ENCODE results near the gene SOX9. TPM values are rescaled to one million over a fixed set of nuclear protein-coding genes. Genes with fewer than 3 reads are reported as not detected.

Gene SOX9
- polyA plus RNA-seq, 1 donor: 48.0 TPM

- WGBS (ENCODE audit: insufficient coverage, low lambda C conversion rate): no CpG with 5 or more reads among the region's 22 CpGs
- H3K4me3 ChIP-seq (ENCODE audit: low read length): peak overlapping the region; percentile 41
- H3K27me3 ChIP-seq (ENCODE audit: control insufficient read depth, insufficient read depth, low read length): peaks cover 92% of the 10 kb centered on the region
- H3K9me3 ChIP-seq (ENCODE audit: control insufficient read depth, low read depth, low read length): no peaks in the 10 kb centered on the region
- no peak overlapping the region for H3K27ac ChIP-seq (ENCODE audit: low read length)
- H3K36me3 ChIP-seq (ENCODE audit: control insufficient read depth, insufficient read depth, low read length): peaks cover 4% of the 10 kb centered on the region
- peaks cover 28% of the 10 kb centered on the region for H3K4me1 ChIP-seq (ENCODE audit: control insufficient read depth, insufficient read depth, low read length)
- peak in 1 of 2 donors; percentile 33 for DNase-seq
These were observed 1.5 kb upstream of the SOX9 start for GRCh38 chr17:72119077-72119872.

- Histone ChIP-seq H3K27ac (ENCODE audit: low read length) (no peak overlapping the region), H3K27me3 (ENCODE audit: control insufficient read depth, insufficient read depth, low read length) (peaks cover 84% of the 10 kb centered on the region), H3K36me3 (ENCODE audit: control insufficient read depth, insufficient read depth, low read length) (peaks cover 4% of the 10 kb centered on the region), H3K4me3 (ENCODE audit: low read length) (peak overlapping the region; percentile 41), H3K4me1 (ENCODE audit: control insufficient read depth, insufficient read depth, low read length) (peaks cover 31% of the 10 kb centered on the region), H3K9me3 (ENCODE audit: control insufficient read depth, low read depth, low read length) (no peaks in the 10 kb centered on the region)
- no CpG with 5 or more reads among the region's 54 CpGs for WGBS (ENCODE audit: insufficient coverage, low lambda C conversion rate)
- DNase-seq: peak in 1 of 2 donors; percentile 79
These were observed 763 bp upstream of the SOX9 start for GRCh38 chr17:72119873-72120641.

- peak in 1 of 2 donors; percentile 70 for DNase-seq
- peaks cover 7% of the 10 kb centered on the region for H3K36me3 ChIP-seq (ENCODE audit: control insufficient read depth, insufficient read depth, low read length)
- peaks cover 33% of the 10 kb centered on the region for H3K4me1 ChIP-seq (ENCODE audit: control insufficient read depth, insufficient read depth, low read length)
- H3K27me3 ChIP-seq (ENCODE audit: control insufficient read depth, insufficient read depth, low read length): peaks cover 71% of the 10 kb centered on the region
- no peaks in the 10 kb centered on the region for H3K9me3 ChIP-seq (ENCODE audit: control insufficient read depth, low read depth, low read length)
- peak overlapping the region; percentile 66 for H3K4me3 ChIP-seq (ENCODE audit: low read length)
- no CpG with 5 or more reads among the region's 88 CpGs for WGBS (ENCODE audit: insufficient coverage, low lambda C conversion rate)
- H3K27ac ChIP-seq (ENCODE audit: low read length): peak overlapping the region; percentile 59
These were observed 567 bp downstream of the SOX9 start for GRCh38 chr17:72121164-72122009.

GRCh38 chr17:72122010-72122764 is 1.4 kb downstream of the SOX9 start:
- peaks cover 7% of the 10 kb centered on the region for H3K36me3 ChIP-seq (ENCODE audit: control insufficient read depth, insufficient read depth, low read length)
- H3K27me3 ChIP-seq (ENCODE audit: control insufficient read depth, insufficient read depth, low read length): peaks cover 63% of the 10 kb centered on the region
- peak overlapping the region; percentile 59 for H3K27ac ChIP-seq (ENCODE audit: low read length)
- H3K9me3 ChIP-seq (ENCODE audit: control insufficient read depth, low read depth, low read length): no peaks in the 10 kb centered on the region
- peak overlapping the region; percentile 66 for H3K4me3 ChIP-seq (ENCODE audit: low read length)
- no CpG with 5 or more reads among the region's 36 CpGs for WGBS (ENCODE audit: insufficient coverage, low lambda C conversion rate)
- peaks cover 32% of the 10 kb centered on the region for H3K4me1 ChIP-seq (ENCODE audit: control insufficient read depth, insufficient read depth, low read length)
- no peak for DNase-seq

- peaks cover 7% of the 10 kb centered on the region for H3K36me3 ChIP-seq (ENCODE audit: control insufficient read depth, insufficient read depth, low read length)
- WGBS (ENCODE audit: insufficient coverage, low lambda C conversion rate): no CpG with 5 or more reads among the region's 48 CpGs
- DNase-seq: peak in 1 of 2 donors; percentile 89
- H3K27me3 ChIP-seq (ENCODE audit: control insufficient read depth, insufficient read depth, low read length): peaks cover 55% of the 10 kb centered on the region
- no peaks in the 10 kb centered on the region for H3K9me3 ChIP-seq (ENCODE audit: control insufficient read depth, low read depth, low read length)
- peak overlapping the region; percentile 66 for H3K4me3 ChIP-seq (ENCODE audit: low read length)
- H3K27ac ChIP-seq (ENCODE audit: low read length): peak overlapping the region; percentile 57
- H3K4me1 ChIP-seq (ENCODE audit: control insufficient read depth, insufficient read depth, low read length): peaks cover 27% of the 10 kb centered on the region
These were observed 2.1 kb downstream of the SOX9 start for GRCh38 chr17:72122765-72123529.

- 19% methylated on average over 4 of the region's 75 CpGs for WGBS (ENCODE audit: insufficient coverage, low lambda C conversion rate)
- peaks cover 7% of the 10 kb centered on the region for H3K36me3 ChIP-seq (ENCODE audit: control insufficient read depth, insufficient read depth, low read length)
- no peaks in the 10 kb centered on the region for H3K9me3 ChIP-seq (ENCODE audit: control insufficient read depth, low read depth, low read length)
- peak overlapping the region; percentile 57 for H3K27ac ChIP-seq (ENCODE audit: low read length)
- H3K4me1 ChIP-seq (ENCODE audit: control insufficient read depth, insufficient read depth, low read length): peaks cover 21% of the 10 kb centered on the region
- H3K4me3 ChIP-seq (ENCODE audit: low read length): peak overlapping the region; percentile 66
- H3K27me3 ChIP-seq (ENCODE audit: control insufficient read depth, insufficient read depth, low read length): peaks cover 48% of the 10 kb centered on the region
- DNase-seq: peak in 1 of 2 donors; percentile 57
These were observed 3.0 kb downstream of the SOX9 start for GRCh38 chr17:72123530-72124437.

GRCh38 chr17:72124438-72124775 is 3.6 kb downstream of the SOX9 start:
- no peaks in the 10 kb centered on the region for H3K9me3 ChIP-seq (ENCODE audit: control insufficient read depth, low read depth, low read length)
- WGBS (ENCODE audit: insufficient coverage, low lambda C conversion rate): 23% methylated on average over 5 of the region's 7 CpGs
- H3K36me3 ChIP-seq (ENCODE audit: control insufficient read depth, insufficient read depth, low read length): peaks cover 7% of the 10 kb centered on the region
- peaks cover 21% of the 10 kb centered on the region for H3K4me1 ChIP-seq (ENCODE audit: control insufficient read depth, insufficient read depth, low read length)
- peak overlapping the region; percentile 42 for H3K27ac ChIP-seq (ENCODE audit: low read length)
- peaks cover 43% of the 10 kb centered on the region for H3K27me3 ChIP-seq (ENCODE audit: control insufficient read depth, insufficient read depth, low read length)
- DNase-seq: peak in 1 of 2 donors; percentile 20
- H3K4me3 ChIP-seq (ENCODE audit: low read length): peak overlapping the region; percentile 41

- H3K36me3 ChIP-seq (ENCODE audit: control insufficient read depth, insufficient read depth, low read length): peaks cover 7% of the 10 kb centered on the region
- H3K27me3 ChIP-seq (ENCODE audit: control insufficient read depth, insufficient read depth, low read length): peaks cover 35% of the 10 kb centered on the region
- peak overlapping the region; percentile 42 for H3K27ac ChIP-seq (ENCODE audit: low read length)
- peaks cover 17% of the 10 kb centered on the region for H3K4me1 ChIP-seq (ENCODE audit: control insufficient read depth, insufficient read depth, low read length)
- DNase-seq: peak in 1 of 2 donors; percentile 64
- peak overlapping the region; percentile 41 for H3K4me3 ChIP-seq (ENCODE audit: low read length)
- no peaks in the 10 kb centered on the region for H3K9me3 ChIP-seq (ENCODE audit: control insufficient read depth, low read depth, low read length)
- WGBS (ENCODE audit: insufficient coverage, low lambda C conversion rate): no CpG with 5 or more reads among the region's 4 CpGs
These were observed 4.4 kb downstream of the SOX9 start for GRCh38 chr17:72125226-72125651.

All from large intestine (tissue), 3 donors.